ENCODE results near the gene GPRIN2. TPM values are rescaled to one million over a fixed set of nuclear protein-coding genes. Genes with fewer than 3 reads are reported as not detected.

GPRIN2 gene
- total RNA-seq, 1 experiment from 2014 or later, result not detected

DNA sequence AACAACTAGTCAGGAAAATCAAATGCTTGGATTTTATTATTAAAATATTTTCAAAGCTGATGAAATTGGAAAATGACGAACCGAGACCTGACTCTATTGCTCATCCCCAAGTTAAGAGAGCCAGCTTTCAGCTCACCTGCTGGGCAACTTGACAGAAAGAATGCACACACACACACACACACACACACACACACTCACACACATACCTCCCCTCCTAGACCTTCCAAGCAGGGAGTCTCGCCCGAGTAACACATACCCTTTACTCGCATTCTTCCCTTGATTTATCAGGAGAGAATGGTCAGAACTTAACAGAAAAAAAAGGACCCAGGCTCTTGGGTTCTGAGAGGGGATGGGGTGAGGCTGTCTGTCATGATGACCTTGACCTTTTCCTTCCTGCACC lies 19.1 kb downstream of the GPRIN2 start:
- no peaks in the 10 kb centered on the region for H3K9me3 ChIP-seq (ENCODE audit: low read depth, low read length, poor library complexity, severe bottlenecking)
- H3K27ac ChIP-seq (ENCODE audit: low read depth, low read length, poor library complexity, severe bottlenecking), result no peak overlapping the region
- DNase-seq (ENCODE audit: low spot score), result no peak
- CTCF ChIA-PET, result no interaction called here
- peaks cover 15% of the 10 kb centered on the region for H3K27me3 ChIP-seq (replicated peaks; ENCODE audit: insufficient read depth, low read depth, low read length, poor library complexity)
- H3K4me3 ChIP-seq (ENCODE audit: low read depth, low read length, poor library complexity, severe bottlenecking), result no peak overlapping the region
- no peaks in the 10 kb centered on the region for H3K36me3 ChIP-seq (ENCODE audit: insufficient read depth, low read length, poor library complexity, severe bottlenecking)
- no peaks in the 10 kb centered on the region for H3K4me1 ChIP-seq (ENCODE audit: insufficient read depth, low read length, poor library complexity, severe bottlenecking)
- TF ChIP-seq, protein P1, sequence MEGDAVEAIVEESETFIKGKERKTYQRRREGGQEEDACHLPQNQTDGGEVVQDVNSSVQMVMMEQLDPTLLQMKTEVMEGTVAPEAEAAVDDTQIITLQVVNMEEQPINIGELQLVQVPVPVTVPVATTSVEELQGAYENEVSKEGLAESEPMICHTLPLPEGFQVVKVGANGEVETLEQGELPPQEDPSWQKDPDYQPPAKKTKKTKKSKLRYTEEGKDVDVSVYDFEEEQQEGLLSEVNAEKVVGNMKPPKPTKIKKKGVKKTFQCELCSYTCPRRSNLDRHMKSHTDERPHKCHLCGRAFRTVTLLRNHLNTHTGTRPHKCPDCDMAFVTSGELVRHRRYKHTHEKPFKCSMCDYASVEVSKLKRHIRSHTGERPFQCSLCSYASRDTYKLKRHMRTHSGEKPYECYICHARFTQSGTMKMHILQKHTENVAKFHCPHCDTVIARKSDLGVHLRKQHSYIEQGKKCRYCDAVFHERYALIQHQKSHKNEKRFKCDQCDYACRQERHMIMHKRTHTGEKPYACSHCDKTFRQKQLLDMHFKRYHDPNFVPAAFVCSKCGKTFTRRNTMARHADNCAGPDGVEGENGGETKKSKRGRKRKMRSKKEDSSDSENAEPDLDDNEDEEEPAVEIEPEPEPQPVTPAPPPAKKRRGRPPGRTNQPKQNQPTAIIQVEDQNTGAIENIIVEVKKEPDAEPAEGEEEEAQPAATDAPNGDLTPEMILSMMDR (conservative IDR thresholded peaks at IDR 0.05; ENCODE audit: low read depth, low read length), result no peak
- no peak for TF ChIP-seq EZH2 (IDR thresholded peaks at IDR 0.05; ENCODE audit: borderline replicate concordance, low read depth, low read length, poor library complexity, severe bottlenecking)
- POLR2A ChIA-PET (ENCODE audit: low non-redundant PET), result no interaction called here
- intact Hi-C loops (cut with micrococcal nuclease; ENCODE audit: unreplicated experiment), result no loop called here
- BruUV-seq (replicated peaks), result no TSS peak

DNA sequence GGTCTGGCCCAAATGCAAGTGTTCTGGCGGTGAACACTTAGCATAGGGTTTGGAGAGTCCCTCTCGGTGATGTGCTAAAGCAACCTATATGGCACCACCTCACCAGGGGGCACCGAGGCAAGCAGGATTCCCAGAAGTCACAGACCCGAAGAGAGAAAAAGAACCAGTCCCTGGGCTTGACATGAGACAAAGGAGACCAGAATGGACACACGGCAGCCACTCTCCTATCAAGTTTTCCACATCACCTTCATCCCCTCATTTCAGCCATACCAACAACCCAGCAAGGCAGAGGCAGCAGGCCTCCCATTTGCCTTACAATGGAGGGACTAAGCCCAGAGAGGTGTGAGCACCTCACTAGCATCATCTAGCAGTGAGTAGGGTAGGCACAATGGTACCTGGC lies 19.7 kb downstream of the GPRIN2 start:
- peaks cover 15% of the 10 kb centered on the region for H3K27me3 ChIP-seq (replicated peaks; ENCODE audit: insufficient read depth, low read depth, low read length, poor library complexity)
- no peak overlapping the region for H3K4me3 ChIP-seq (ENCODE audit: low read depth, low read length, poor library complexity, severe bottlenecking)
- H3K9me3 ChIP-seq (ENCODE audit: low read depth, low read length, poor library complexity, severe bottlenecking), result no peaks in the 10 kb centered on the region
- H3K27ac ChIP-seq (ENCODE audit: low read depth, low read length, poor library complexity, severe bottlenecking), result no peak overlapping the region
- ChIA-PET CTCF (no interaction called here), POLR2A (ENCODE audit: low non-redundant PET) (no interaction called here)
- no peaks in the 10 kb centered on the region for H3K36me3 ChIP-seq (ENCODE audit: insufficient read depth, low read length, poor library complexity, severe bottlenecking)
- DNase-seq (ENCODE audit: low spot score), result no peak
- no peak for TF ChIP-seq EZH2 (IDR thresholded peaks at IDR 0.05; ENCODE audit: borderline replicate concordance, low read depth, low read length, poor library complexity, severe bottlenecking)
- TF ChIP-seq, protein P1 (conservative IDR thresholded peaks at IDR 0.05; ENCODE audit: low read depth, low read length), result no peak
- intact Hi-C loops (cut with micrococcal nuclease; ENCODE audit: unreplicated experiment), result no loop called here
- H3K4me1 ChIP-seq (ENCODE audit: insufficient read depth, low read length, poor library complexity, severe bottlenecking), result no peaks in the 10 kb centered on the region
- no TSS peak for BruUV-seq (replicated peaks)

DNA sequence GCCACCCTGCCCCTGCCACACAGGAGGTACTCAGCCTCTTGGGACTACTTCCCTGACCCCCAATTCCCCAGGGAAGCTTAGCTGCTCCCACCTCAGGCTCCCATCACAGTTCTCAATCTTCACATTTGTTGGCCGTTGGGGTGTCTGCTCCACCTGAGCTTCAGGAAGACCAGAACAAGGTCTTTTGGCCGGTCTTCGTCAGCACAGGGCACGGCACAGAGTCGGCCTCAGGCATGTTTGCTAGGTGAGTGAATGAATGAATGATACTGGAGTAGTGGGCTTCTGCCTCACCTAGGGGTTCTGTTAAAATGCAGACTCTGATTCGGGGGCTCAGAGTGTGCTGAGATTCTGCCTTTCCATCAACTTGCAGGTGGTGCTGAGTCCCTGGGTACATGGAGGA lies 20.3 kb downstream of the GPRIN2 start:
- H3K36me3 ChIP-seq (ENCODE audit: insufficient read depth, low read length, poor library complexity, severe bottlenecking), result no peaks in the 10 kb centered on the region
- H3K4me3 ChIP-seq (ENCODE audit: low read depth, low read length, poor library complexity, severe bottlenecking), result no peak overlapping the region
- POLR2A ChIA-PET (ENCODE audit: low non-redundant PET), result no interaction called here
- TF ChIP-seq, protein P1 (conservative IDR thresholded peaks at IDR 0.05; ENCODE audit: low read depth, low read length), result no peak
- TF ChIP-seq EZH2 (IDR thresholded peaks at IDR 0.05; ENCODE audit: borderline replicate concordance, low read depth, low read length, poor library complexity, severe bottlenecking), result no peak
- intact Hi-C loops (cut with micrococcal nuclease; ENCODE audit: unreplicated experiment), result no loop called here
- no peaks in the 10 kb centered on the region for H3K4me1 ChIP-seq (ENCODE audit: insufficient read depth, low read length, poor library complexity, severe bottlenecking)
- peaks cover 15% of the 10 kb centered on the region for H3K27me3 ChIP-seq (replicated peaks; ENCODE audit: insufficient read depth, low read depth, low read length, poor library complexity)
- CTCF ChIA-PET, result no interaction called here
- H3K9me3 ChIP-seq (ENCODE audit: low read depth, low read length, poor library complexity, severe bottlenecking), result no peaks in the 10 kb centered on the region
- DNase-seq (ENCODE audit: low spot score), result no peak
- no peak overlapping the region for H3K27ac ChIP-seq (ENCODE audit: low read depth, low read length, poor library complexity, severe bottlenecking)
- BruUV-seq (replicated peaks), result no TSS peak
